ENCODE measurements around the gene NCBP1. TPM values are rescaled to one million over a fixed set of nuclear protein-coding genes. Genes with fewer than 3 reads are reported as not detected.
A peak's percentile ranks its signal among the peaks of the same experiment; 100 is the strongest.
"Not testable (repeated sequence)": the region's sequence is repeated elsewhere in the genome, so short reads cannot be mapped to it uniquely, and the experiment has no call there.

NCBP1 gene
- total RNA-seq, 2 donors from 2014 or later: 19.6 to 24.7 TPM

DNA sequence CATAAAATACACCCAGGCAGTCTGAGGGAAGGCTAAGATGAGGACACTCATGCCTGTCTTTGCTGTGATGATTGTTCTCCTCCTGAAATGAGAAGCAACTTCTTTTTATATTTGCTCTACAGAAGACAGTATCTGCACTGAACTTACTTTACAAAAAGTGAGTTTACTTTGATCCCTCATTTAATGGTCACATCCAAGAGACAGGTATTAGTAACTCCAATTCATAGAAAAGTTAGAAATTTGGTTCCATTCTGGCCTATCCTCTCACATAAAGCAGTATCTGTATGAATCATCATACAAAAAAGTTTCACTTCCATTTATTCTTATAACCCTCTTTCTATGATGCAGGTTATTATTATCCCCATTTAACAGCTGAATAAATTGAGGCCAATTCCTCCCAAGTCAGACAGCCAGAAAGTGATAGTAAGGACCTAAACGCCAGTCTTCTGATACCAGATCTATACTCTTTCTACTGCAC lies 15.6 kb upstream of the NCBP1 start:
- DNase-seq (ENCODE audit: low spot score): no peak
- intact Hi-C loops (cut with DNase I): no loop called here

- DNase-seq (ENCODE audit: low spot score); intact Hi-C loops (cut with DNase I): not testable (repeated sequence)
Observed at GRCh38 chr9:97620063-97620462, 13.6 kb upstream of the NCBP1 start.

- DNase-seq (ENCODE audit: low spot score); intact Hi-C loops (cut with DNase I): not testable (repeated sequence)
Observed at GRCh38 chr9:97622483-97622882, 11.1 kb upstream of the NCBP1 start.

- no peak for DNase-seq (ENCODE audit: low spot score)
- intact Hi-C loops (cut with DNase I): no loop called here
Observed at GRCh38 chr9:97623946-97624345, 9.7 kb upstream of the NCBP1 start.

DNA sequence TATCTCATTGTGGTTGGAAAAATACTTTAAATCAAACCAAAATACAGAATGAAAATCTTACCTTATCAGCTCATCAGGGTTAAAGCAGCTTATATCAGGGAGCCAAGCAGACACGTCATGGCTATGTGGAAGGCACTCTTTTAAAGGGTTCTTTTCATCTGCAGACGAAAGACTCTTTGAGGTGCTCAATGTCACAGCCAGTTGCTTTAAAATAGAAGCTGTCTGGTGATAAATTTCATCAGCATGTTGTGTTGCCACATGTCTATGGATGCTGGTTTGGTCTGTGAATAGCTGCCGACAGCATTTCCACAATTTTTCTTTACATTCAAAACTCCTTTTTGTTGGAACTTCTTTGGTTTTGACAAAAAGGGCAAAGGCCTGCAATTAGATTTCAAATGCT lies 8.0 kb upstream of the NCBP1 start:
- DNase-seq (ENCODE audit: low spot score): no peak
- intact Hi-C loops (cut with DNase I): no loop called here

DNA sequence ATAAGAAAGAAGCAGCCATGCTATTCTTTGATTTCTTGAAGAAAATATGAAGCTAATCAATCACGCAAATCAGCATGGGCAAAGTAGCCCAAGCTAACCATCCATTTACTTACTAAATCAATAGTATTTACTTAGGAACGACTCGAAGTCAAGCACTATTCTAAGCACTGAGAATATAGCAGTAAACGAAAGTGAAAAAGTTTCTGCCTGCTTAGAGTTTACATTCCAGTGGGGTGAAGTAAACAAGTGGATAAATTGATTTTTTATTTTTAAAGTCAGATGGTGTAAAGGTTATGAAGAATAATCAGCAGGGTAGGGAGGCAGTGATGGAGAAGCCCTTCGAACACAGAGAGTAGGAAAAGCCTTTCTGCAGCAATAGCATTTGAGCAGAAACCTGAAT lies 6.0 kb upstream of the NCBP1 start:
- no peak for DNase-seq (ENCODE audit: low spot score)

GRCh38 chr9:97628668-97629067 lies 5.0 kb upstream of the NCBP1 start:
- intact Hi-C loops (cut with DNase I): no loop called here
- no peak for DNase-seq (ENCODE audit: low spot score)

More for the DNA sequence above, 6.0 kb upstream of the NCBP1 start:
- intact Hi-C loops (cut with DNase I): no loop called here

DNA sequence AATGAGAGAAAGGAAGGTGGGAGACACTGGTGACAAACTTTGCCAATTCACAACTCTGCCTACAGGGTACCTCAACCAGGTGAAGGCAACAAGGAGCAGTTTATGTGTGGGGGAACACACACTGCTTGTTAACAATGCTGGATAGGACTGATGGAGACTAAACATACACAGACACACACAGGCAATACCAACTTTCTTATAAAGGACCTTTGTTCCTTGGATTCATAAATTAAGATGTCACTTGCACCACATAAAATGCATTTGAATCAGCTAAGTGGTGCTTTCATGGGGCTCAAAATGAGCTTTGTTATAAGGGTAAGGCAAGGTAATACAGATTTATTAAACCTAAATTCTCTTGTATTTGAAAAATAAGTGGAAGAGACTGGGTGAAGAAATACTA lies 4.5 kb upstream of the NCBP1 start:
- intact Hi-C loops (cut with DNase I): no loop called here

DNA sequence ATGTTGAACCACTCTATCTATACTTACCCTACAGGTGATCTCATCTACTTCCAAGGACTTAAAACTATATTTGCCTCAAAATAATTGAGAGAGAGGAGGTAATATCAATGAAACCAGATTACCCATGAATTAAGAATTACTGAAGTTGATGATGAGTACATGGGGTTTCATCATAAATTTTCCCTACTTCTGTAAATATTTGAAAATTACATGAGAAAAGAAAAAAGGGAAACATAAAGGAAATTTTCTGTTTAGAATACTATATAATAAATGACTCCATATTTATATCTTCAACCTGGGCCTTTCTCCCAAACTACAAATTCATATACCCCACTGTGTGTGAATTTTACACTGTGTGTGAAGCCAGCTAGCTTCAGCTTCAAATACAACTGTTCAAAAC lies 3.0 kb upstream of the NCBP1 start:
- no peak for DNase-seq (ENCODE audit: low spot score)
- intact Hi-C loops (cut with DNase I): no loop called here

More for the DNA sequence above, 4.5 kb upstream of the NCBP1 start:
- no peak for DNase-seq (ENCODE audit: low spot score)

DNA sequence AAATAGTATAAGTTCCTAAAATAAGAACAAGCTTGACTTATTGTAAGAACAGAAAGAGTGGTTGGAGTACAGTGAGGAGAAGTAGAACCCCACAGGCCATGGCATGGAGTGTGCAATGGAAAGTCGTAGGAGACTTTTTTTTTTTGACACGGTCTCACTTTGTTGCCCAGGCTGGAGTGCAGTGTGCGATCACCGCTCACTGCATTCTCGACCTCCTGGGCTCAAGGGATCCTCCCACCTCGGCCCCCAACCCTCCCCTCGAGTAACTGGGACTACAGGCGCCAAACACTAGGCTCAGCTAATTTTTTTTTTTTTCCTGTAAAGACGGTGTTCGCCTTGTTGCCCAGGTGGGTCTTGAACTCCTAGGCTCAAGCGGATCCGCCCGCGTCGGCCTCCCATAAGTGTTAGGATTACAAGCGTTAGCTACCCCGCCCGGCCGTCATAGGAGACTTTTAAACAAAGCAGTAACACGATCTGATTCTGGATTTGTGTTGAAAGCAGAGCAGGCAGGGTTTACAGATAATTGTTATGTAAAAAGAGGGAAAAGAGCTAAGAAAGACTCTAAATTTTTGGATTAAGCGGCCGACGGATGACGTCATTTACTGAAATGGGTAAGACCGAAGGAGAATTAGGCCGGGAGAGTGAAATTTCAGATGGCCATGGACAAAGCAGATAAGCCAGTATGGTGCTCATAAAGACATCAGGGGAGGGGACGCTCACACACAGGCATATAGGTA lies 1.2 kb upstream of the NCBP1 start:
- intact Hi-C loops (cut with DNase I): no loop called here
- DNase-seq (ENCODE audit: low spot score): peak; percentile 87

DNA sequence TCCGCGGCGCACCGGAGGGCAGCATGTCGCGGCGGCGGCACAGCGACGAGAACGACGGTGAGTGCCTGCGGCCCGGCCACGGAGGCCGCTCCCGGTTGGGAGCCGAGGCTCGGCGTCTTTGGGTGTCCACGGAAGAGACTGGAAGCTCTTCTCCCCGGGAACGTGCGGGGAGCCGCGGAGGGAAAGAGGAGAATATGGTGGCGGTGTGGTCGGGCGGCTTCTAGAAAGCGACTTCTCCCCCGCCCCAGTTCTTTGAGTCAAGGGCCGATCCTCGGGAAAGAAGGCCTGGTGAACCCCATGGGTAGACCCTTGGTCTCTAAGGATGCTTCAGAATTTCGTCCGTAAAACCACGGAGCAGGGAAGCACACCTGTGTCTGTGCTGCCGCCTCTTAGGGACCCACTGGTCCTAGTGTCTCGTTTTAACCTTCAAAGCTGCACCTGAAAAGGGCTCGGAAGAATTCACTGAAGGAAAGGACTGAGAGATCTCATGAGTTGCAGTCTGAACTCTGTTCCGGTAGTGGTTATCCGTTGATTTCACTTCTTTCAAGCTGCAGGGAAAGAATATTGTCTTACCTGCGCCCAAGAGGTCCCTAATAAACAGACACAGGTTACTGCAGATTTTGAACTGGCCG lies 354 bp downstream of the NCBP1 start:
- intact Hi-C loops (cut with DNase I): no loop called here
- no peak for DNase-seq (ENCODE audit: low spot score)

- intact Hi-C loops (cut with DNase I): no loop called here
- no peak for DNase-seq (ENCODE audit: low spot score)
Observed at GRCh38 chr9:97635026-97635425, 1.4 kb downstream of the NCBP1 start.

DNA sequence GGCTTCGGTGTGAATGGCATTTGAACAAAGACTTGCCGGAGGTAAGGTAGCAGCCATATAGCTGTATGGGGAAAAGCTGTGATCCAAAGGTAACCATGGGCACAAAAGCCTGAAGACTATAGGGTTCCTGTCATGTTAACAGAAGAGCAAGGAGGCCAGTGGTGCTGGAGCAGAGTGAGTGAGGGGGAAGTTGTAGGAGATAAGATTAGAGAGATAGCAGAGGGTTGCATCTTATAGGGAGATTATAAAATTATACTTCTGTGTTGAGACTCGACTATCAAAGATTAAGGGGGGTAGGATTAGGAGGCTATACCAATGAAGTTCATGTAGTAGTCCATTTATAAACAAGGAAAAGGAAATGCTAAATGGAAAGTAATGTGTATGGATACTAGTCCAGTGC lies 3.3 kb downstream of the NCBP1 start:
- intact Hi-C loops (cut with DNase I): loop anchor here in 1 of 2 donors (1.0 kb wide), 1 partner anchor 11 kb away; no protein-coding TSS in a partner anchor
- no peak for DNase-seq (ENCODE audit: low spot score)

DNA sequence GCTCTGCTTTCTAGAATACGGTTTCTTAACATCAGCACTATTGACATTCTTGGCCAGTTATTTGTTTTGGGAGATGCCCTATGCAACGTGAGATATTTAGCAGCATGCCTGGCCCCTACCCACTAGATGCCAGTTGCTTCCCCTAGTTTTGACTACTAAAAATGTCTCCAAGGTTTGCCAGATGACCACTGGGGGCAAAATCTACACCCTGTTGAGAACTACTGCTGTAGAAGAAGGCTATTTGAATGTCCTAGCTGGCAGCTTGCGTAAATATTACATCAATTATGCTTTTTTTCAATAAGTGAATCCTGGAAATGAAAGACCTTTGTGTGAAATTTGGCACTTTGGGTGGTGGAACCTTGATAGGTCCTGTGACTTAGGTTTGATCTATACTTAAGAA lies 5.0 kb downstream of the NCBP1 start:
- no peak for DNase-seq (ENCODE audit: low spot score)
- intact Hi-C loops (cut with DNase I): no loop called here

- no peak for DNase-seq (ENCODE audit: low spot score)
- intact Hi-C loops (cut with DNase I): no loop called here
Observed at GRCh38 chr9:97640325-97640724, 6.7 kb downstream of the NCBP1 start.

DNA sequence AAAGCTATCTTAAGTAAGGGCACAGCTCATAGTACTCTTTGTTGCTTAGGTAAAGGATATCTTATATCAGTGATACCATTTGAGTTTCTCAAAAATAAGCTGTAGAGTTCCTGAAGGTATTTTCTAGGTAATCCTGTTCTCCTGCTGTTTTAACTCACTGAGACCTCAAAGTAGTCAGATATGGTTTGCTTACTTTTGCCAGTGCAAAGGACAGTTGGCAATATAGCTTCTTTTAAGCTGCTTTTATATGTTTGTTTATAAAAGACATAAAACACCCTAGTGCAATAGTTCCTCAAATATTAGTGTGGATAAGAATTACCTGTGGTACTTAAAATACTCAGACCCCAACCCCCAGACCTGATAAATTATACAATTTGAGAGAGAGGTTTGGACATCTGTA lies 12.1 kb downstream of the NCBP1 start:
- intact Hi-C loops (cut with DNase I): no loop called here
- DNase-seq (ENCODE audit: low spot score): no peak

GRCh38 chr9:97647996-97648395 lies 14.4 kb downstream of the NCBP1 start:
- intact Hi-C loops (cut with DNase I): loop anchor here in 1 of 2 donors (1.0 kb wide), 1 partner anchor 12 kb away; no protein-coding TSS in a partner anchor
- DNase-seq (ENCODE audit: low spot score): no peak

DNA sequence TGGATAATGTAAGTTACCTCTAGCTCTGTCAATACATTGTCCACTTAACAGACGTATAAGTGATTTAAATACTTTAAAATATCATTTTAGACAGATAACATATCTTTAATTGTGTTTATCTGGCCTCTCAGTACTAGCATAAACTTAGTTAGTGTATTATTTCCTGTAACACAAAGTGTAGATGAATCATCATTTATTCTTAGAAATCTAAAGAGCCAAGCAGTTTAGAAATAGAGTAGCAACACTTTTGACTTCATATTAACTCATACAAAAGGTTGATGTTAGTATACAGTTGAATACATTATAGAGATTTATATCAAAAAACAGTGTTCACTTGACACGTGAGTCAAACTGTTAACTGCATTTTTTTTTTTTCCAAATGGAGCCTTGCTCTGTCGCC lies 18.0 kb downstream of the NCBP1 start:
- intact Hi-C loops (cut with DNase I): no loop called here
- DNase-seq (ENCODE audit: low spot score): no peak

- DNase-seq (ENCODE audit: low spot score): no peak
- intact Hi-C loops (cut with DNase I): no loop called here
Observed at GRCh38 chr9:97658707-97659106, 25.1 kb downstream of the NCBP1 start.

DNA sequence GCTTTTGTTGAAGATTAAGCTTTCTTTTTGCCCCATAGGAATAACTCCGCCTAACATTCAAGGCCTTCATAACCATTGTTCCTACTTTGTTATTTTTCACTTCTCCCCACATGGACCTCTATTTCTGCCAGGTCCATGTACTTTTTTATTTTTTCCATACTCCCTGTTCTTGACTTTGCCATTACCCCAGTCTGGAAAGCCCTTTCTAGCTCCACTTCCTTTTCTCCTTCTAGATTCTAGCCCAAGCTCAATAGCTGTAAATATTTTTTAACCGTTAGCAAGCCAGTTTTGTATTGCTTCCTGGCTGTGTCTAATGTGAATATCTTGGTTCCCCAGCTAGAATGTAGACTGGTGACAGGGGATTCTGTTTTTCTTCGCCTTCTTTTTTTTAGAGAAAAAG lies 26.1 kb downstream of the NCBP1 start:
- DNase-seq (ENCODE audit: low spot score): no peak
- intact Hi-C loops (cut with DNase I): no loop called here

- DNase-seq (ENCODE audit: low spot score): no peak
- intact Hi-C loops (cut with DNase I): no loop called here
Observed at GRCh38 chr9:97660340-97660739, 26.7 kb downstream of the NCBP1 start.

Measured in posterior vena cava (tissue), 2 donors.